NB4 (cell line): ENCODE measurements around the gene ZRANB3.

ENCODE experiments used
- DNase-seq: peaks from one replicate; pipeline ENCODE4 v3.0.0; 2010; ENCODE audit warnings: low read depth
- H3K4me3 ChIP-seq: one replicate; pipeline ENCODE4 v1.5.1; 2011; ENCODE audit warnings: mild to moderate bottlenecking, low read depth, low read length, moderate library complexity
- CTCF ChIP-seq: IDR thresholded peaks from one replicate; pipeline ENCODE4 v1.5.1; 2012; ENCODE audit warnings: low read depth, low read length
- MAX ChIP-seq: IDR thresholded peaks from 2 replicates; pipeline ENCODE4 v1.6.1; 2011; ENCODE audit warnings: low read depth, low read length
- MYC ChIP-seq: IDR thresholded peaks from 2 replicates; pipeline ENCODE4 v1.6.1; 2011; ENCODE audit warnings: low read depth, low read length
- POLR2A ChIP-seq: IDR thresholded peaks from 2 replicates; pipeline ENCODE4 v1.6.1; 2011; ENCODE audit warnings: mild to moderate bottlenecking; ENCODE audit not compliant: insufficient read length; ENCODE audit errors: extremely low read depth

Gene ZRANB3

GRCh38 chr2:135174810-135175093 is 356.3 kb downstream of the ZRANB3 start:
- TF ChIP-seq MAX (no peak), POLR2A (no peak), MYC (no peak), CTCF (no peak)
- no peak for DNase-seq
- H3K4me3 ChIP-seq = no peak overlapping the region

GRCh38 chr2:135174049-135174809 is 356.8 kb downstream of the ZRANB3 start:
- no peak overlapping the region for H3K4me3 ChIP-seq
- TF ChIP-seq MAX (no peak), MYC (no peak), POLR2A (no peak), CTCF (no peak)

GRCh38 chr2:135169900-135170753 is 360.9 kb downstream of the ZRANB3 start:
- TF ChIP-seq MYC (no peak), POLR2A (no peak), CTCF (no peak), MAX (no peak)
- H3K4me3 ChIP-seq = no peak overlapping the region
- DNase-seq = no peak

More at GRCh38 chr2:135174049-135174809, 356.8 kb downstream of the ZRANB3 start:
- DNase-seq = no peak

GRCh38 chr2:135168204-135168856 is 362.7 kb downstream of the ZRANB3 start:
- DNase-seq = no peak
- no peak overlapping the region for H3K4me3 ChIP-seq
- TF ChIP-seq MAX = no peak
- no peak for TF ChIP-seq MYC
- no peak for TF ChIP-seq CTCF
- TF ChIP-seq POLR2A = no peak

- H3K4me3 ChIP-seq = no peak overlapping the region
- TF ChIP-seq CTCF = no peak
- no peak for TF ChIP-seq MYC
- TF ChIP-seq POLR2A = no peak
- TF ChIP-seq MAX = no peak
- DNase-seq = no peak
Measured at GRCh38 chr2:135167273-135167672, 363.7 kb downstream of the ZRANB3 start.
